Activated naive CD8-positive, alpha-beta T cell (primary cell): ENCODE results near the gene MOB1A.
"Not testable (repeated sequence)": the region's sequence is repeated elsewhere in the genome, so short reads cannot be mapped to it uniquely, and the experiment has no call there.

ENCODE experiments used
- H3K27ac Mint-ChIP-seq: one replicate; pipeline ENCODE4 v1.8.0; 2021; ENCODE audit warnings: mixed read lengths
- H3K27me3 Mint-ChIP-seq: one replicate; pipeline ENCODE4 v1.8.0; 2021; ENCODE audit warnings: mixed read lengths
- H3K36me3 Mint-ChIP-seq: one replicate; pipeline ENCODE4 v1.8.0; 2021; ENCODE audit warnings: mixed read lengths
- H3K4me1 Mint-ChIP-seq: one replicate; pipeline ENCODE4 v1.8.0; 2021; ENCODE audit warnings: low read depth, mixed read lengths
- H3K4me3 Mint-ChIP-seq: one replicate; pipeline ENCODE4 v1.8.0; 2021; ENCODE audit warnings: mild to moderate bottlenecking, mixed read lengths
- H3K9me3 Mint-ChIP-seq: one replicate; pipeline ENCODE4 v1.8.0; 2021; ENCODE audit warnings: low read depth, mixed read lengths

MOB1A gene

DNA sequence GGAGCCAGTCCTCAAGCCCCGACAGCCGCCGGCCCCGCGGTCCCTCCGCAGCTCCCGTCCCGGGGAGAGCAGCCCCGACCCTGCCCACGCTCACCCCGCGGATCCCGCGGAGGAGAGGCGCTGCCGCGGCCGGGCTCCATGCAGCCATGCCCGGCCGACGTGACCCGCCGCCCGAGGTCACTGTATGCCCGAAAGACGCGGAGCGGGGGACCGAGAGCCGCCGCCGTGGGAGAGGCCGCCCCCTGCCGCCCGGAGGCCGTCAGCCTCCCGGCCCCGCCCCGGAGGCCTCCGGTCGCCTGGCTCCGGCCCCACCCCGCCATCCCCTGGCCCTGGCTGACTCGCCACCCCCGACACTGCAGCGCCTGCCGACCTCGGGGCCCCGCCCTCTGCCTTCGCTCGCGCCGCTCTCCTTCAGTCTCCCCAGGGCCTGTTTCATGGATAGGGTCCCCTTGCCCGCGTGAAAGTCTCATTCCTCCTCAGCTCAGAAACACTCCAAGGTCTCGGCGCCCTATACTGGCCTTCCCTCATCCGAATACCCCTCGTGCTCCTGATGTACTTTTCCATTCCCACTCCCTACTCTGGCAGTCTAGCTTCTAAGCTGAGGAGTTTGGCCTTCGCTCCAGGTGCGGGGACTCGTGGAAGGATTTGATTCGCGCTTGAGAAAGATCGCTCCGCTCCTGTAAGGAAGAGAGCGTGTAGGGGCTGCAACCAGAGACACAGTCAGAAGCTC lies 30.8 kb downstream of the MOB1A start, which contains the start of gene BOLA3:
TSS of gene BOLA3 (minus strand) at position 186 of the 730 bp plus-strand sequence. CDS start at position 148, 38 bp downstream.
- H3K4me3 Mint-ChIP-seq: no peak within 1 kb of the TSS
- H3K27ac Mint-ChIP-seq: no peak within 1 kb of the TSS
- no peaks in the 10 kb centered on the region for H3K36me3 Mint-ChIP-seq
- H3K27me3 Mint-ChIP-seq: no peaks in the 10 kb centered on the region
- H3K4me1 Mint-ChIP-seq: peaks cover 3% of the 10 kb centered on the region
- H3K9me3 Mint-ChIP-seq: no peaks in the 10 kb centered on the region

DNA sequence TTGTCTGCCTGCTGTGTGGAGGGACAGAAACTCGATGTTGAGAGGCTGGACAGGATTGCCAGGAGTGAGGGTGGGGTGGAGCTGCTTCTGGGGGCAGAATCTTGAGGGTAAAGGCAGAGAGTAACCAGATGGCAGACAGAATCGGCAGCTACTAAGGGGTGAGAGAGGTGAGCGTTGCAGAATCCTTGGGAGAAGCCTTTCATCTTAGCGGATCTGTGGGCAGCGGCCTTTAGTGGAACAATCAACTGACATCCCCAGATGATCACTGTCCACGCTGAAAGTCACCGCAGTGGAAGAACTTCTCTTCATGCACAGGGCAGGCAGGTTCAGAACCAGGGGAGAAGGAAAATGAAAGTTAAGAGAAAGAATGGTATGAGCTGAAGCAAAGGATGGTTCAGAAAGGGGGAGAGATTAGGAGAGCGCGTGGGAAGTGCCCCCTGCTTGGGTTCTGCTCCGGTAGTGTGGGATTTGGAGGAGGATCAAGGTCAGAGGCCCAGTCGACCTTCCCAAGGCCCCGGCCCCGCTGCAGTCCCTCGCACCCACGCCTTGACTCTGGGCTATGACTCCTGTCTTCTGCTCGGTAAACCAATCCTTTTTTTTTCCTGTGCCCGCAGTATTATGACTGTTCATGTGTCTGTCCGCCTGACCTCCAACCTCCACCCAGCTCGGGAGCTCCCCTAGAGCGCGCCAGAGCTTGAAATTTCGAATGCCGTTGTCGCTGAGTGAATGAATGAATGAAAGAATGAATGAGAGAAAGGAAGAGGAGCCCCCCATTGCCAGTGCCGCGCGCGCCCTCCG lies 31.6 kb downstream of the MOB1A start:
- H3K9me3 Mint-ChIP-seq: no peaks in the 10 kb centered on the region
- H3K4me3 Mint-ChIP-seq: no peak overlapping the region
- H3K36me3 Mint-ChIP-seq: peaks cover 5% of the 10 kb centered on the region
- no peaks in the 10 kb centered on the region for H3K27me3 Mint-ChIP-seq
- no peak overlapping the region for H3K27ac Mint-ChIP-seq
- H3K4me1 Mint-ChIP-seq: peaks cover 7% of the 10 kb centered on the region

DNA sequence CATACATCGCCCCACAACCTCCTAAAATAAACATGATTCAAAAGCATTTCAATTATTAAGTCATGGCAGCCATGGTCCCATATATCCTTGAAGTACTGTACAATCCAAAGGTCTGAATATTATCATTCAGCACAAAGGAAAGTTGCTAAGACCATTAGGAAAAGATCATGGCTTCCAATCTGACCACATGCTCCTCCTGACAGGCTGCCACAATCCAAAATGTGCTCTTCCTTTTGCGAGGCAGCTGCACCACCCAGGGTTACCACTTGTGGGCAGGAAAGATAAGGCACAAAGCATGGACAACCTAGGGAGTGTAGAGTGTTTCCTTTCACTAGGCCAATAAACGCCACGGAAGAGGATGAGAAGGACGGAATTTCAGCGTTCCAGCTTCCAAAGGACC lies 36.3 kb downstream of the MOB1A start:
- H3K27ac Mint-ChIP-seq: no peak overlapping the region
- H3K36me3 Mint-ChIP-seq: peaks cover 12% of the 10 kb centered on the region
- peaks cover 11% of the 10 kb centered on the region for H3K4me1 Mint-ChIP-seq
- H3K9me3 Mint-ChIP-seq: no peaks in the 10 kb centered on the region
- H3K4me3 Mint-ChIP-seq: no peak overlapping the region
- H3K27me3 Mint-ChIP-seq: no peaks in the 10 kb centered on the region

DNA sequence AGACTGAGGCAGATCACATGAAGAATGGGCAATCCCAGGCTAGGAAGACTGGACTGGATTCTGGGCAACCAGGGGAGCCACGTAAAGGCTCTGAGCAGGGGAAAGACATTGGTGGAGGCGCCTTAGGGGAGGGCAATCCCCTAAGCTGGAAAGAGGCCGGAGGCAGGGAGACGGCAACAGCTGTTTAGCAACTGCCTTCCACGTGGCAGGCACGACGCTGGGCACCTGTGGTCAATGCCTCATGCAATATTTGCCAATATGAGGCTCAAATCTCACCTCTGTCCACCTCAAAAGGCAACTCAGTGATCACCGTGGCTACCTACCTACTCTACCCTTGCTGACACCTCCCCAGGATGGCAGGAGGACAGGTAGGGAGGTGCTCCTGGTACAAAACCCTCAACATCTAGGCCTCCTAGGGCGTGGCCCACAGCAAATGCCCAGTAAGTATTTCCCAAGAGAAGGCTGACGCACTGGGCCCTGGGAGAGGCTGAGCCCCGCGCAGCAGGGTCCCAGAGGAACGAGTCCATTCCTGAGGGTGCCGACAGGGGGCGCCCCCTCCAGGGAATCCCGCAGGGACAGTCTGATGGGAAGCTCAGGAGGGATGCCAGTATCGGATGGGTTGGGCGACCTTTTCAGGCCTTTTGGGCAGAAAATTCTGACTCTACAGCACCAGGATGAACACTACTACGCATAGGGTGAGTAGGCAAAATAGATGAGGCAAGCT lies 39.9 kb downstream of the MOB1A start:
- no peak overlapping the region for H3K4me3 Mint-ChIP-seq
- H3K36me3 Mint-ChIP-seq: peaks cover 18% of the 10 kb centered on the region
- no peak overlapping the region for H3K27ac Mint-ChIP-seq
- peaks cover 7% of the 10 kb centered on the region for H3K4me1 Mint-ChIP-seq
- H3K9me3 Mint-ChIP-seq: no peaks in the 10 kb centered on the region
- H3K27me3 Mint-ChIP-seq: no peaks in the 10 kb centered on the region

DNA sequence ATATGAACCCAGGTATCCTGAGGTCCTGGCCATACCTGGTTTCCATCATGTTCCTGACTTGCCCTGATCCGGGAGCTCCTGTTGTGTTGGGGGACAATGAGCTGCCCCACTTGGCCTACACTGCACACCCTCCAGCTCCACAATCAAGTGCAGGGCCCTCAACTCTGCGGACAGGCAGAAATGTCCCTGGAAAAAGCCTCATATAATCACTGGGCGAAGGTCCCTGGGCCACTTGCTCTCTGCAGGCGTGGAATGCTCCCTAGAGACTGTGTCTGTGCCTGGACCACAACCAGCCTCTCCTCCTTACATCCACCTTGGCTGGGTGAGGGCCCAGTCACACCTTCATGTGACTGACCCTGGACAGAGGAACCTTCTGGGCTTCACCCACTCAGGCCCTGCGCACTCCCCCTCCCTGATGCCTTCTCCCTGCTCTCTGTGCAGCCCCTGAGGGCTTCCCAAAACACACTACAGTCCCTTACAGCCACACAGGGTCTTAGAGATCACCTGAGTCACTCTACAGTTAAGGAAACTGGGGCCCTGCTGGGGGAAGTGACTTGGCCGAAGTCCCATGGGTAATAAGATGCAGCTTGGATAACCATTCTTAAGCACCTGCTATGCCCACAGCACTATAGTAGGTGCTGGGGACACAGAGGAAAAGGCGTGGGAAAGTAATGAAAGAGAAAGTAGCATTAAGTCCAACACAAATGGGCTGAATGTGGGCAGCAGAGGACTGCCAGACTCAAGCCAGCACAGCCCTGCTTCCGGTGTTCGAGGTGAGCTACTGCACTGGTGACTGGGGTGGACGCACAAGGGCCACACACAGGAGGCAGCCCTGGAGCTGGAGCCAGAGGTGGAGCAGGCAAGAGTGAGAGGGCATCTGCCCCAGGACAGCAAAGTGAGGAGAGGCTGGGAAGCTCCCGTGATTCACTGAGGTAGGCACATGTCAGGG lies 40.8 kb downstream of the MOB1A start:
- Mint-ChIP-seq H3K27ac (no peak overlapping the region), H3K27me3 (no peaks in the 10 kb centered on the region), H3K4me3 (no peak overlapping the region)

DNA sequence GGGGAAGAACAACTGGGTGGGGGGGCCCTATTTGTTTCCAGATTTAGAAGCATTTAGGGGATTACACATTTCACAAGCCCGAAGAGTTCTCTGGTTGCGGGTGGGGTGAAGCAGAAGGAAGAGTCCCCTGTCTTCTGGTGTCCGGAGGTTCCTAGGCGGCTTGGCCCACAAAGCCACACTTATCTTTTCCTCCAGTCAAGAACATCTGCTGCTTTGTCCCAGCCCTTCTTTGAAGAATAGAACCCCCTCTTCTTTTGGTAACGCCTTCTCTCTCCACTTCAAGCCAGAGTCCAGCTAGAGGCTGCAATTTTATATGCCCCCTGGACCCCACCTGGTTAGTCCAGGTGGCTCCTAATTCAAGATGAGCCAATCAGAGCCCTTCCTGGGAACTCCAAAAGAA lies 46.8 kb downstream of the MOB1A start:
- no peaks in the 10 kb centered on the region for H3K9me3 Mint-ChIP-seq
- peaks cover 8% of the 10 kb centered on the region for H3K36me3 Mint-ChIP-seq
- H3K27me3 Mint-ChIP-seq: no peaks in the 10 kb centered on the region
- no peak overlapping the region for H3K4me3 Mint-ChIP-seq
- H3K27ac Mint-ChIP-seq: no peak overlapping the region
- H3K4me1 Mint-ChIP-seq: no peaks in the 10 kb centered on the region

More for the DNA sequence above, 40.8 kb downstream of the MOB1A start:
- H3K4me1 Mint-ChIP-seq: peaks cover 7% of the 10 kb centered on the region
- no peaks in the 10 kb centered on the region for H3K9me3 Mint-ChIP-seq
- H3K36me3 Mint-ChIP-seq: peaks cover 21% of the 10 kb centered on the region

DNA sequence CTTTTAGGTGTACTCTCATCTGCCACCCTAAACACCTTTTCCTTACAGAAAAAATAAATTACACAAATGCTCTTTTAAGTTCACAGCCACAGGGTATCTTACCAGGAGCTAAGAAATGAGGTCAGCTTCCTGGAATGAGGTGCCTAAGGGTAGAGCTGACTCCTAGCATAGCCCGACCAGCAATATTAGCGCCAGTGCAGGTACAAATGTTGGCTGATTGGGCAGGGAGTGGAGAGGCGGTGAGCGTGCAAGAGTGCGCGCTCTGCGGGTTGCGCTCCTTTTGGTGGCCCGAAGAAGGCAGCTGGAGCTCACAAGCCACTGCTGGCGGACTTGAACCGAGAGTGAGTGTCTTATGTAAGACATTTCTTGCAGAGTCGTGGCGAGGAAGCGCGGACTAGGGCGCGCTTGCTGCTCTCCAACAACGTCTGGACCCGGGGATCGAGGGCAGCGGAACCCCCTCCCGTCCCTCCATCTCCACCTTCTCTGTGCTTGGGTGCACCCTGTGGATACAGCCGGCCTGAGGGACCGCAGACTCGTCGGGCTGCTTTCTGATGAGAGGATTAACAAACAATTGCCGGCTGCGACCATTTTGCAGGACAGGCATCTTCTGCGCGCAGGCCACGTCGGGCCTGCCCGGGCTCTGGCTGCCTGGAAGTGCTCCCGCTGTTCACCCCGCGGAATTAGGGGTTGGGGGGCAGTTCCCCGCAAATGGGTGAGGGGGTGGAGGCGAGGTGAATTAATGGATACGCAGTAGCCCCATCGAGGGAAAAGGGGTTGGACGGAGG lies 48.3 kb downstream of the MOB1A start:
- no peak overlapping the region for H3K4me3 Mint-ChIP-seq
- no peaks in the 10 kb centered on the region for H3K4me1 Mint-ChIP-seq
- no peak overlapping the region for H3K27ac Mint-ChIP-seq
- H3K9me3 Mint-ChIP-seq: no peaks in the 10 kb centered on the region
- H3K36me3 Mint-ChIP-seq: peaks cover 8% of the 10 kb centered on the region
- no peaks in the 10 kb centered on the region for H3K27me3 Mint-ChIP-seq

DNA sequence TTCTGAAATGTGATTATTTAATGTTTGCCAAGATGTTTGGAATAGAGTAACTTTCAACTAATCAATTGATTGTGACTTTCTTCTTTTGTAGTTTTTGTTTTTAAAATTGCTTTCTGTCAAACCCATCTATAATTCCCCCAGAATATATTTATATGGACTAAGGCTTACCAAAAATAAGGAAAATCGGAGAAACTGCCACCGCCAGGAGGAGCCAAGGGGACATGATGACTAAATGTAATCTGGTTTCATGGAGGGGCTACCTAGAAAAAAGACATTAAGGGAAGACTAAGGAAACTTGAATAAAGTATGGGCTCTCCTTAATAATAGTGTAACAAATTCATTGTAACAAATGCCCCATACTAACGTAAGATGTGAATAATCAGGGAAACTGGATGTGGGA lies 50.5 kb downstream of the MOB1A start:
- H3K27me3 Mint-ChIP-seq: no peaks in the 10 kb centered on the region
- H3K9me3 Mint-ChIP-seq: no peaks in the 10 kb centered on the region
- no peaks in the 10 kb centered on the region for H3K4me1 Mint-ChIP-seq
- no peak overlapping the region for H3K4me3 Mint-ChIP-seq
- H3K27ac Mint-ChIP-seq: no peak overlapping the region
- H3K36me3 Mint-ChIP-seq: peaks cover 2% of the 10 kb centered on the region

DNA sequence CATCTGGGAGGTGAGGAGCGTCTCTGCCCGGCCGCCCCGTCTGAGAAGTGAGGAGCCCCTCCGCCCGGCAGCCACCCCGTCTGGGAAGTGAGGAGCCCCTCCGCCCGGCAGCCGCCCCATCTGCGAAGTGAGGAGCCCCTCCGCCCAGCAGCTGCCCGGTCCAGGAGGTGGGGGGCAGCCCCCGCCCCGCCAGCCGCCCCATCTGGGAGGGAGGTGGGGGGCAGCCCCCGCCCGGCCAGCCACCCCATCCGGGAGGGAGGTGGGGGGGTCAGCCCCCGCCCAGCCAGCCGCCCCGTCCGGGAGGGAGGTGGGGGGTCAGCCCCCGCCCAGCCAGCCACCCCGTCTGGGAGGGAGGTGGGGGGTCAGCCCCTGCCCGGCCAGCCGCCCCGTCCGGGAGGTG lies 54.7 kb downstream of the MOB1A start:
- not testable (repeated sequence) for H3K4me1 Mint-ChIP-seq, H3K27me3 Mint-ChIP-seq, H3K27ac Mint-ChIP-seq, H3K4me3 Mint-ChIP-seq, H3K9me3 Mint-ChIP-seq
- H3K36me3 Mint-ChIP-seq: peaks cover 11% of the 10 kb centered on the region

DNA sequence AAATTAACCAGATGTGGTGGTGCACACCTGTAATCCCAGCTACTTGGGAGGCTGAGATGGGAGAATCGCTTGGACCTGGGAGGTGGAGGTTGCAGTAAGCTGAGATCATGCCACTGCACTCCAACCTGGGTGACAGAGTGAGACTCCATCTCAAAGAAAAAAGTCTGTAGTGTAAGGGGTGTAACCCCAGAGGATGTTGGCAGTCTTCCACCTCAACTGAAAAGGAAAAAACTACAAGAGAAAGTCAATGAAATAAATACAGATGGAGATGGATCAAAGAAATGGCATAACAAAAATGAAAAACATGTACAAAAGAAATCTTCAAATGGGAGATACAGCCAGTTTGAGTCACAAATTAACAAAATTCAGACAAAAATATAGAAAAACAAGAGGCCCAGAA lies 56.8 kb downstream of the MOB1A start:
- peak overlapping the region; percentile 61 for H3K4me3 Mint-ChIP-seq

DNA sequence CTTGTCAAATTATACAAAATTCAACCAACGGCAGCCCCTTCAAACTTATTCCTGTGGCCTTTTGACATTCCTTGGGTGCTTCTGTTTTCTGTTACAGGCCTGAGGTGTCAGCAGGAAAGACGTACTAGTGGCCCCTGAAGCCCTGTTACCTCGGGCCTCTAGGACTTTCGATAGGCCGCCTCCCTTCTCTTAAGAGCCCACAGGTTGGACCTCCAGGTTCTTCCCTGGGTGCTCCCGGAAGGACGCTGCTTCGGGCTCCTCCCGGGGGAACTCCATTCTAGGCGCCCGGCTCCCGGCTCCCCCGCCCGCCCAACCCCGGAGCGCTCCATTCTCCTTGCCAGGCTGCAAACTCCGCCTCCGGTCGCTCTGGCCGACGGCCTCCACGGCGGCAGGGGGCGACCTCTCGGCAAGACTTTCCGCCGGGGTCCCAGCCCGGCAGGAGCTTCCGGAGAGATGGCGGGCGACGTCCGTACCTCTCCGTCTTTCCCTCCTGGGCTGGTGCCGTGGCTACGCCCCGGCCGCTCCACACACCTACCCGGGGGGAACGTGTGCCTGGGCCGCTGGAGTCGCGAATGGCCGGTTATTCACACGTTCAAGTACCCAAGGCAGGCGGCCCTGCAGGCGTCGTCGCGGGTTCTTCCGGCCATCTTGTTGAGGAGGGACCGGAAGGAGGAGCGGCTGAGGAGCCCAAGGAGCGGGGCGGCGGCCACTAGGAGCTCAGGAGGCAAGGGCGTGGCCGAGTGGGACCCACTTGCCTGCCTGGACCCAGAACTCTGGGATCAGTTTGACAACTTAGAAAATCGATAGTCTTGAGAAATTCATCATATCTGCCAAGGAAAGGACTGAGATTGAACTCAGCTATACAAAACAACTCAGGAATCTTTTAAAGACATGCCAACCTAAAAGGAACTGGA lies 58.5 kb downstream of the MOB1A start:
- H3K36me3 Mint-ChIP-seq: peaks cover 11% of the 10 kb centered on the region
- peaks cover 7% of the 10 kb centered on the region for H3K9me3 Mint-ChIP-seq
- H3K27me3 Mint-ChIP-seq: no peaks in the 10 kb centered on the region
- H3K4me1 Mint-ChIP-seq: peaks cover 5% of the 10 kb centered on the region
- H3K27ac Mint-ChIP-seq: peak overlapping the region; percentile 84
- peak overlapping the region; percentile 88 for H3K4me3 Mint-ChIP-seq

More for the DNA sequence above, 56.8 kb downstream of the MOB1A start:
- not testable (repeated sequence) for H3K9me3 Mint-ChIP-seq, H3K27me3 Mint-ChIP-seq, H3K4me1 Mint-ChIP-seq, H3K27ac Mint-ChIP-seq
- peaks cover 11% of the 10 kb centered on the region for H3K36me3 Mint-ChIP-seq

DNA sequence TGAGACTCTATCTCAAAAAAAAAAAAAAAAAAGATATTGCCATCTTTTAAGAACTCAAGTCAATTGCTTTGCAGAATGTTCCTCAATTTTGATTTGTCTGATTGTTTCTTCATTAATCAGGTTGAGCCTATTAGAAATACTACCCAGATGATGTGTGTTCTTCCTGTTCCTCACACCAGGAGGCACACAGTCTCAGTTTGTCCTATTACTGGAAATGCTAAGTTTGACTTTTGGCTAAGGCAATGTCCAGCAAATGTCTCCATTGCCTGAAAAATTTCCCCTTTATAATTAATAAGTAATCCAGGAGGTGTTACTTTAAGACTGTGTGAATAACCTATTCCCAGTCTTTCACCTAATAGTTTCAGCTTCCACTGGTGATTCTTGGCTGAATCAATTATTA lies 59.3 kb downstream of the MOB1A start:
- Mint-ChIP-seq H3K9me3 (peaks cover 7% of the 10 kb centered on the region), H3K4me1 (peaks cover 5% of the 10 kb centered on the region), H3K27ac (no peak overlapping the region), H3K27me3 (no peaks in the 10 kb centered on the region), H3K4me3 (no peak overlapping the region), H3K36me3 (peaks cover 11% of the 10 kb centered on the region)

DNA sequence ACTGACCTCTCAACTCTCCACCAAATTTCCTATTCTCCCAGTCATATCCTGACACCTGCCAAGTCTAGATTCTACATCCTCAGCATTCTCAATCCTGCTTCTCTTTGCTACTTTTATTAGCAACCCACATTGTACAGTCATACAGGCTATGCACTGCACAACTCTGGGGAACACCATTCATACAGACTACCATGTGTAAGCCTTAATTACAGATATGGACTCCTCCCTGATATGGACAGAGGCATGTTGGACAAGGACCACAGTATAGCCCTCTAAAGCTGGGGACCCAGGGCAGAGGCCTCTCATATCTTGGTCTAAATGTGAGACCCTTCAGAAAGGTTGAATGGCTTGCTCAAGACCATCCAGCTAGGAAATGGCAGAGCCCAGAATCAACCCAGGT lies 67.3 kb downstream of the MOB1A start:
- H3K4me3 Mint-ChIP-seq: no peak overlapping the region
- no peaks in the 10 kb centered on the region for H3K9me3 Mint-ChIP-seq
- peaks cover 2% of the 10 kb centered on the region for H3K27me3 Mint-ChIP-seq
- H3K36me3 Mint-ChIP-seq: peaks cover 2% of the 10 kb centered on the region
- no peaks in the 10 kb centered on the region for H3K4me1 Mint-ChIP-seq
- no peak overlapping the region for H3K27ac Mint-ChIP-seq
